SK-N-SH treated with all-trans-retinoic acid at 6 μM for 48 hours (cell line): Measurements from ENCODE around the gene NLRX1.

Experiments used
- ARNTL ChIP-seq: fragments of 450-650 bp; formaldehyde crosslinking; IDR thresholded peaks from 2 replicates; pipeline ENCODE4 v1.5.0; 2020; ENCODE audit warnings: low read depth, mild to moderate bottlenecking, moderate library complexity, borderline replicate concordance
- ESRRG ChIP-seq: fragments of 250-450 bp; sonication (Bioruptor Pico); IDR thresholded peaks from 2 replicates; pipeline ENCODE4 v1.6.1; 2021; ENCODE audit warnings: mild to moderate bottlenecking
- OSR1 ChIP-seq: fragments of 250-450 bp; sonication (Bioruptor Pico); IDR thresholded peaks from 2 replicates; pipeline ENCODE4 v1.8.0; 2022; ENCODE audit warnings: moderate library complexity, mild to moderate bottlenecking, inconsistent platforms
- PPARA ChIP-seq: fragments of 250-450 bp; sonication (Bioruptor Pico); IDR thresholded peaks from 2 replicates; pipeline ENCODE4 v1.5.0; 2020; ENCODE audit warnings: mild to moderate bottlenecking, borderline replicate concordance
- SNAI2 ChIP-seq: fragments of 250-450 bp; sonication (Bioruptor Pico); IDR thresholded peaks from 2 replicates; pipeline ENCODE4 v1.5.0; 2020; ENCODE audit warnings: mild to moderate bottlenecking, moderate library complexity
- ZFP3 ChIP-seq: fragments of 250-450 bp; sonication (Bioruptor Pico); IDR thresholded peaks from 2 replicates; pipeline ENCODE4 v1.5.0; 2020; ENCODE audit warnings: mild to moderate bottlenecking, moderate library complexity
- ZFP30 ChIP-seq: fragments of 450-650 bp; formaldehyde crosslinking; IDR thresholded peaks from 2 replicates; pipeline ENCODE4 v1.5.0; 2022; ENCODE audit warnings: mild to moderate bottlenecking, moderate library complexity
- ZNF565 ChIP-seq: fragments of 450-650 bp; formaldehyde crosslinking; conservative IDR thresholded peaks from 2 replicates; pipeline ENCODE4 v1.5.0; 2020; ENCODE audit warnings: low read depth, mild to moderate bottlenecking, moderate library complexity
- ZNF70 ChIP-seq: fragments of 450-650 bp; formaldehyde crosslinking; IDR thresholded peaks from 2 replicates; pipeline ENCODE4 v1.5.0; 2020; ENCODE audit warnings: mild to moderate bottlenecking, moderate library complexity
- TF ChIP-seq, protein P1 (sequence below): fragments of 250-450 bp; sonication (Bioruptor Pico); IDR thresholded peaks from 2 replicates; pipeline ENCODE4 v1.5.0; 2020; ENCODE audit warnings: mild to moderate bottlenecking, moderate library complexity
- TF ChIP-seq, protein P2 (sequence below): fragments of 250-450 bp; sonication (Bioruptor Pico); IDR thresholded peaks from 2 replicates; pipeline ENCODE4 v1.8.0; 2020; ENCODE audit warnings: mild to moderate bottlenecking, moderate library complexity, borderline replicate concordance
- TF ChIP-seq, protein P3 (sequence below): fragments of 250-450 bp; sonication (Bioruptor Pico); IDR thresholded peaks from 2 replicates; pipeline ENCODE4 v1.5.1; 2021; ENCODE audit warnings: mild to moderate bottlenecking, moderate library complexity

DNA sequence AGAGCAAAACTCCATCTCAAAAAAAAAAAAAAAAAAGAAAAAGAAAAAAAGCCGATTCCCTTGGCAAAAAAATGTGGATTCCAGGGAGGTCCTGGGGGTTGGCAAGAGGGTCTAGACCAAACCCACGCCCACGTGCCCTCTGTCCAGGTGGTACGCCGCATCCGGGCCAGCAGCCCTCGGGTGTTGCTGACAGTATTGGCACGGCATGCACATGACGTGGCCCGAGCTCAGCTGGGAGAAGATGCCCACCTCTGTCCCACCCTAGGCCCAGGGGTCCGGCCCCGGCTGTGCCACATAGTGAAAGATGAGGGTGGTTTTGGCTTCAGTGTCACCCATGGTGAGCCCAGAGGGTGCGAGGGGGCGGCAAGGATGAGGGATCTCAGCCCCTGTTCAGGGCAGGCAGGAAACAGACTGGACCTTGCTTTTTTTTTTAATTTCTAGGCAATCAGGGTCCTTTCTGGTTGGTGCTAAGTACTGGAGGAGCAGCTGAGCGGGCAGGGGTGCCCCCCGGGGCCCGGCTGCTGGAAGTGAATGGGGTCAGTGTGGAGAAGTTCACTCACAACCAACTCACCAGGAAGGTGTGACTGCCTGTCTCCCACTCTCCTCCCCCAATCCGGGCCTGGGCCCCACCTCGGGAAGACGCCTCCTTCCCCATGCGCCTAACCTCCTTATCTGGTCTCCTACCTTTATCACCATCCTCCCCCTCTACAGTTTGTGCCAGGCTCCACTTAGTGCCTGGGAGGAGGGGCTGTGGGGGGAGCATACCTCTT, 18.8 kb downstream of the NLRX1 start:
- TF ChIP-seq ZNF70 (CRISPR knock-in tag) (no peak), ZFP3 (CRISPR knock-in tag) (no peak), ZNF565 (CRISPR knock-in tag) (no peak), SNAI2 (no peak), PPARA (CRISPR knock-in tag) (no peak), OSR1 (CRISPR knock-in tag) (no peak), ZFP30 (CRISPR knock-in tag) (no peak), ESRRG (no peak), ARNTL (no peak)
- TF ChIP-seq, protein P1, sequence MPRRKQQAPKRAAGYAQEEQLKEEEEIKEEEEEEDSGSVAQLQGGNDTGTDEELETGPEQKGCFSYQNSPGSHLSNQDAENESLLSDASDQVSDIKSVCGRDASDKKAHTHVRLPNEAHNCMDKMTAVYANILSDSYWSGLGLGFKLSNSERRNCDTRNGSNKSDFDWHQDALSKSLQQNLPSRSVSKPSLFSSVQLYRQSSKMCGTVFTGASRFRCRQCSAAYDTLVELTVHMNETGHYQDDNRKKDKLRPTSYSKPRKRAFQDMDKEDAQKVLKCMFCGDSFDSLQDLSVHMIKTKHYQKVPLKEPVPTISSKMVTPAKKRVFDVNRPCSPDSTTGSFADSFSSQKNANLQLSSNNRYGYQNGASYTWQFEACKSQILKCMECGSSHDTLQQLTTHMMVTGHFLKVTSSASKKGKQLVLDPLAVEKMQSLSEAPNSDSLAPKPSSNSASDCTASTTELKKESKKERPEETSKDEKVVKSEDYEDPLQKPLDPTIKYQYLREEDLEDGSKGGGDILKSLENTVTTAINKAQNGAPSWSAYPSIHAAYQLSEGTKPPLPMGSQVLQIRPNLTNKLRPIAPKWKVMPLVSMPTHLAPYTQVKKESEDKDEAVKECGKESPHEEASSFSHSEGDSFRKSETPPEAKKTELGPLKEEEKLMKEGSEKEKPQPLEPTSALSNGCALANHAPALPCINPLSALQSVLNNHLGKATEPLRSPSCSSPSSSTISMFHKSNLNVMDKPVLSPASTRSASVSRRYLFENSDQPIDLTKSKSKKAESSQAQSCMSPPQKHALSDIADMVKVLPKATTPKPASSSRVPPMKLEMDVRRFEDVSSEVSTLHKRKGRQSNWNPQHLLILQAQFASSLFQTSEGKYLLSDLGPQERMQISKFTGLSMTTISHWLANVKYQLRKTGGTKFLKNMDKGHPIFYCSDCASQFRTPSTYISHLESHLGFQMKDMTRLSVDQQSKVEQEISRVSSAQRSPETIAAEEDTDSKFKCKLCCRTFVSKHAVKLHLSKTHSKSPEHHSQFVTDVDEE (CRISPR knock-in tag), result no peak
- TF ChIP-seq, protein P2, sequence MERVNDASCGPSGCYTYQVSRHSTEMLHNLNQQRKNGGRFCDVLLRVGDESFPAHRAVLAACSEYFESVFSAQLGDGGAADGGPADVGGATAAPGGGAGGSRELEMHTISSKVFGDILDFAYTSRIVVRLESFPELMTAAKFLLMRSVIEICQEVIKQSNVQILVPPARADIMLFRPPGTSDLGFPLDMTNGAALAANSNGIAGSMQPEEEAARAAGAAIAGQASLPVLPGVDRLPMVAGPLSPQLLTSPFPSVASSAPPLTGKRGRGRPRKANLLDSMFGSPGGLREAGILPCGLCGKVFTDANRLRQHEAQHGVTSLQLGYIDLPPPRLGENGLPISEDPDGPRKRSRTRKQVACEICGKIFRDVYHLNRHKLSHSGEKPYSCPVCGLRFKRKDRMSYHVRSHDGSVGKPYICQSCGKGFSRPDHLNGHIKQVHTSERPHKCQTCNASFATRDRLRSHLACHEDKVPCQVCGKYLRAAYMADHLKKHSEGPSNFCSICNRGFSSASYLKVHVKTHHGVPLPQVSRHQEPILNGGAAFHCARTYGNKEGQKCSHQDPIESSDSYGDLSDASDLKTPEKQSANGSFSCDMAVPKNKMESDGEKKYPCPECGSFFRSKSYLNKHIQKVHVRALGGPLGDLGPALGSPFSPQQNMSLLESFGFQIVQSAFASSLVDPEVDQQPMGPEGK (CRISPR knock-in tag), result no peak
- TF ChIP-seq, protein P3, sequence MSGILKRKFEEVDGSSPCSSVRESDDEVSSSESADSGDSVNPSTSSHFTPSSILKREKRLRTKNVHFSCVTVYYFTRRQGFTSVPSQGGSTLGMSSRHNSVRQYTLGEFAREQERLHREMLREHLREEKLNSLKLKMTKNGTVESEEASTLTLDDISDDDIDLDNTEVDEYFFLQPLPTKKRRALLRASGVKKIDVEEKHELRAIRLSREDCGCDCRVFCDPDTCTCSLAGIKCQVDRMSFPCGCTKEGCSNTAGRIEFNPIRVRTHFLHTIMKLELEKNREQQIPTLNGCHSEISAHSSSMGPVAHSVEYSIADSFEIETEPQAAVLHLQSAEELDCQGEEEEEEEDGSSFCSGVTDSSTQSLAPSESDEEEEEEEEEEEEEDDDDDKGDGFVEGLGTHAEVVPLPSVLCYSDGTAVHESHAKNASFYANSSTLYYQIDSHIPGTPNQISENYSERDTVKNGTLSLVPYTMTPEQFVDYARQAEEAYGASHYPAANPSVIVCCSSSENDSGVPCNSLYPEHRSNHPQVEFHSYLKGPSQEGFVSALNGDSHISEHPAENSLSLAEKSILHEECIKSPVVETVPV (CRISPR knock-in tag), result no peak
